Neural cell (in vitro differentiated cells): ENCODE measurements around the gene SPEF1. TPM values are rescaled to one million over a fixed set of nuclear protein-coding genes. Genes with fewer than 3 reads are reported as not detected.

Experiments
- H2AFZ ChIP-seq: fragments of 200-600, 300-800 bp; sonication (generic), shearing (Covaris generic); 2 replicates; pipeline ENCODE4 v1.6.0; 2014; ENCODE audit warnings: low read depth, mild to moderate bottlenecking, antibody characterized with exemption, low read length, moderate library complexity
- H3F3A ChIP-seq: fragments of 200-600 bp; shearing (Covaris generic); 2 replicates; pipeline ENCODE4 v1.6.1; 2016; ENCODE audit warnings: mild to moderate bottlenecking, moderate library complexity, mixed read lengths, antibody characterized with exemption, low read length; ENCODE audit not compliant: insufficient read depth, poor library complexity, severe bottlenecking
- H3K27ac ChIP-seq: fragments of 200-600, 300-800 bp; sonication (generic), shearing (Covaris generic); 2 replicates; pipeline ENCODE4 v1.5.1; 2014; ENCODE audit warnings: mild to moderate bottlenecking, low read length, moderate library complexity
- H3K27me3 ChIP-seq: fragments of 300-800, 200-600 bp; sonication (generic), shearing (Covaris generic); 2 replicates; pipeline ENCODE4 v1.6.0; 2014; ENCODE audit warnings: mild to moderate bottlenecking, low read depth, low read length, moderate library complexity; ENCODE audit not compliant: insufficient read depth
- H3K36me3 ChIP-seq: fragments of 300-800, 200-600 bp; sonication (generic), shearing (Covaris generic); 2 replicates; pipeline ENCODE4 v1.5.1; 2014; ENCODE audit warnings: mild to moderate bottlenecking, antibody characterized with exemption, low read length, moderate library complexity; ENCODE audit not compliant: insufficient read depth
- H3K4me2 ChIP-seq: fragments of 300-800, 200-600 bp; sonication (generic), shearing (Covaris generic); 2 replicates; pipeline ENCODE4 v1.6.0; 2014; ENCODE audit warnings: mild to moderate bottlenecking, low read length
- H3K4me3 ChIP-seq: fragments of 300-800, 200-600 bp; sonication (generic), shearing (Covaris generic); 2 replicates; pipeline ENCODE4 v1.5.1; 2014; ENCODE audit warnings: mild to moderate bottlenecking, low read length, moderate library complexity
- H3K79me2 ChIP-seq: fragments of 200-600 bp; shearing (Covaris generic); replicated peaks from 2 replicates; pipeline ENCODE4 v1.6.0; 2014; ENCODE audit warnings: mild to moderate bottlenecking, low read length, moderate library complexity; ENCODE audit not compliant: insufficient read depth
- H3K9ac ChIP-seq: fragments of 300-800, 200-600 bp; sonication (generic), shearing (Covaris generic); 2 replicates; pipeline ENCODE4 v1.6.1; 2016; ENCODE audit warnings: mild to moderate bottlenecking, low read length, mixed read lengths
- H3K9me2 ChIP-seq: fragments of 200-600 bp; shearing (Covaris generic); 2 replicates; pipeline ENCODE4 v1.6.1; 2016; ENCODE audit warnings: mild to moderate bottlenecking, low read length, mixed read lengths; ENCODE audit not compliant: insufficient read depth
- H3K9me3 ChIP-seq: fragments of 200-600, 300-800 bp; sonication (generic), shearing (Covaris generic); 2 replicates; pipeline ENCODE4 v1.6.1; 2016; ENCODE audit warnings: mild to moderate bottlenecking, mixed run types, low read length, moderate library complexity, mixed read lengths
- H4K20me1 ChIP-seq: fragments of 200-600 bp; shearing (Covaris generic); 2 replicates; pipeline ENCODE4 v1.6.1; 2016; ENCODE audit warnings: mild to moderate bottlenecking, mixed run types; ENCODE audit not compliant: insufficient read depth
- CTCF ChIP-seq: fragments of 450-650 bp; IDR thresholded peaks from 2 replicates; pipeline ENCODE4 v1.5.1; 2014; ENCODE audit warnings: antibody characterized with exemption, mild to moderate bottlenecking, moderate library complexity; ENCODE audit not compliant: poor library complexity, severe bottlenecking
- EP300 ChIP-seq: fragments of 450-650 bp; conservative IDR thresholded peaks from 2 replicates; pipeline ENCODE4 v1.6.1; 2014; ENCODE audit warnings: antibody characterized with exemption, mild to moderate bottlenecking, moderate library complexity; ENCODE audit not compliant: poor library complexity, severe bottlenecking
- EZH2 ChIP-seq: fragments of 200-600, 300-800 bp; shearing (Covaris generic), sonication (generic); IDR thresholded peaks from 2 replicates; pipeline ENCODE4 v1.6.1; 2014; ENCODE audit warnings: antibody characterized with exemption, low read length, borderline replicate concordance, mild to moderate bottlenecking; ENCODE audit not compliant: insufficient read depth, poor library complexity, severe bottlenecking
- MXI1 ChIP-seq: fragments of 450-650 bp; conservative IDR thresholded peaks from 2 replicates; pipeline ENCODE4 v1.6.1; 2014; ENCODE audit warnings: antibody characterized with exemption, mild to moderate bottlenecking; ENCODE audit not compliant: poor library complexity, severe bottlenecking
- RAD21 ChIP-seq: fragments of 450-650 bp; conservative IDR thresholded peaks from 2 replicates; pipeline ENCODE4 v1.6.1; 2014; ENCODE audit warnings: antibody characterized with exemption, mild to moderate bottlenecking, moderate library complexity
- REST ChIP-seq: IDR thresholded peaks from 2 replicates; pipeline ENCODE4 v1.6.1; 2012; ENCODE audit warnings: borderline replicate concordance
- SMC3 ChIP-seq: fragments of 450-650 bp; conservative IDR thresholded peaks from 2 replicates; pipeline ENCODE4 v1.6.1; 2014; ENCODE audit warnings: antibody characterized with exemption, mild to moderate bottlenecking, moderate library complexity; ENCODE audit not compliant: poor library complexity
- TAF1 ChIP-seq: IDR thresholded peaks from 2 replicates; pipeline ENCODE4 v1.6.1; 2012; ENCODE audit warnings: low read depth
- polyA plus RNA-seq: library from polyadenylated mRNA; depleted of rRNA; stranded (reverse); fragments of >200 nt; gene quantifications from 2 replicates; pipeline ENCODE4 v1.2.3, GENCODE V29; 2014

The SPEF1 gene
- polyA plus RNA-seq, 1 donor from 2014 or later = 0.58 TPM

GRCh38 chr20:3752386-3752759 lies 28.9 kb downstream of the SPEF1 start:
- no peaks in the 10 kb centered on the region for H3K79me2 ChIP-seq
- no peaks in the 10 kb centered on the region for H3K9me3 ChIP-seq
- no peak overlapping the region for H3K9ac ChIP-seq
- peak overlapping the region; percentile 55 for H3K4me3 ChIP-seq
- no peaks in the 10 kb centered on the region for H3K36me3 ChIP-seq
- H3K27me3 ChIP-seq = peaks cover 39% of the 10 kb centered on the region
- no peak for TF ChIP-seq RAD21
- TF ChIP-seq EP300 = no peak
- TF ChIP-seq MXI1 = no peak
- TF ChIP-seq CTCF = no peak
- TF ChIP-seq EZH2 = no peak
- TF ChIP-seq TAF1 = no peak
- TF ChIP-seq REST = no peak
- no peak overlapping the region for H3K4me2 ChIP-seq
- no peaks in the 10 kb centered on the region for H3F3A ChIP-seq
- no peaks in the 10 kb centered on the region for H4K20me1 ChIP-seq
- no peak overlapping the region for H3K27ac ChIP-seq
- no peaks in the 10 kb centered on the region for H3K9me2 ChIP-seq
- H2AFZ ChIP-seq = no peak overlapping the region

GRCh38 chr20:3751675-3752385 lies 29.4 kb downstream of the SPEF1 start:
- H3F3A ChIP-seq = no peaks in the 10 kb centered on the region
- no peak overlapping the region for H3K4me2 ChIP-seq
- no peak overlapping the region for H3K9ac ChIP-seq
- H2AFZ ChIP-seq = no peak overlapping the region
- H3K9me2 ChIP-seq = no peaks in the 10 kb centered on the region
- H3K4me3 ChIP-seq = peak overlapping the region; percentile 55
- H3K27ac ChIP-seq = no peak overlapping the region
- no peak for TF ChIP-seq RAD21
- TF ChIP-seq TAF1 = no peak
- no peak for TF ChIP-seq EP300
- no peak for TF ChIP-seq CTCF
- no peak for TF ChIP-seq EZH2
- TF ChIP-seq SMC3 = no peak
- H3K27me3 ChIP-seq = peaks cover 42% of the 10 kb centered on the region
- no peaks in the 10 kb centered on the region for H3K36me3 ChIP-seq
- H4K20me1 ChIP-seq = no peaks in the 10 kb centered on the region
- no peaks in the 10 kb centered on the region for H3K9me3 ChIP-seq
- H3K79me2 ChIP-seq = no peaks in the 10 kb centered on the region
